ENCODE measurements around the gene EXOC3L4. TPM values are rescaled to one million over a fixed set of nuclear protein-coding genes. Genes with fewer than 3 reads are reported as not detected.

The EXOC3L4 gene
- total and polyA plus RNA-seq, 9 of the 15 experiments (the other 6 are each of a cell fraction or from before 2014, with no cell fraction given) = 0.10 to 6.7 (median 0.98) TPM; not detected in 1

GRCh38 chr14:103103461-103104388 lies 9.2 kb downstream of the EXOC3L4 start:
- in situ Hi-C loops (cut with MboI) (loop anchor here (10.0 kb wide), 1 partner anchor 191 kb away; no protein-coding TSS in a partner anchor), intact Hi-C loops (cut with micrococcal nuclease) (loop anchor here (2.0 kb wide), 2 partner anchors 37 to 189 kb away; no protein-coding TSS in a partner anchor)
- H3K9me1 ChIP-seq (ENCODE audit: control insufficient read depth, insufficient read depth, low read length) = no peaks in the 10 kb centered on the region
- H3K4me2 ChIP-seq (ENCODE audit: insufficient read depth, low read length) = no peak overlapping the region
- H3K9ac ChIP-seq (ENCODE audit: insufficient read depth in 1 of 2, low read depth in 2 of 2, low read length in 2 of 2) = no peak overlapping the region
- H3K36me3 ChIP-seq (ENCODE audit: control insufficient read depth, insufficient read depth, low read length) = peaks cover 6% of the 10 kb centered on the region; the same call in 1 of the 3 replicates
- H3K4me3 ChIP-seq = no peak overlapping the region
- peaks cover 11% of the 10 kb centered on the region; the same call in 2 of the 3 replicates for H3K79me2 ChIP-seq (ENCODE audit: control insufficient read depth, insufficient read depth, low read length)
- DNase-seq (ENCODE audit: extremely low read depth in 1 of 4, low spot score in 3 of 4) (no peak), ATAC-seq (no peak), FAIRE-seq (no peak)
- 83% methylated on average over 9 of the region's 68 CpGs for WGBS (ENCODE audit: insufficient coverage, low coverage, missing lambda C conversion rate)
- no peak overlapping the region for H3K27ac ChIP-seq (ENCODE audit: extremely low read depth, low read depth, low read length)
- H3K27me3 ChIP-seq (ENCODE audit: control insufficient read depth in 2 of 2, insufficient read depth in 2 of 2, low read length in 2 of 2) = no peaks in the 10 kb centered on the region
- H2AFZ ChIP-seq (ENCODE audit: low read depth, low read length) = no peak overlapping the region
- peaks cover 38 to 92% of the 10 kb centered on the region in 2 experiments for H3K4me1 ChIP-seq (replicated peaks in 1 of 2; ENCODE audit: control insufficient read depth in 2 of 2, insufficient read depth in 2 of 2, low read length in 2 of 2)
- CTCF ChIA-PET (ENCODE audit: low intra/inter-chr PET ratio) = interaction anchor here (1.8 to 2.9 kb wide), 3 partner anchors 38 to 189 kb away, joined by 6 to 10 read pairs (median 9); no protein-coding TSS in a partner anchor
- BruUV-seq (replicated peaks) = no TSS peak
- no peaks in the 10 kb centered on the region for H4K20me1 ChIP-seq (replicated peaks; ENCODE audit: control insufficient read depth, insufficient read depth, low read length)
- H3K9me3 ChIP-seq (replicated peaks; ENCODE audit: control insufficient read depth, insufficient read depth, low read depth, low read length) = no peaks in the 10 kb centered on the region
- POLR2A ChIA-PET = interaction anchor here (0.5 to 1.3 kb wide), 3 partner anchors 14 to 656 kb away, joined by 3 to 8 read pairs (median 3); partner anchors contain the start of gene EIF5
- no peak for TF ChIP-seq SAP30 (IDR thresholded peaks at IDR 0.05; ENCODE audit: borderline replicate concordance, insufficient read depth, low read depth, low read length, poor library complexity, severe bottlenecking)
- no peak for TF ChIP-seq PATZ1 (CRISPR knock-in tag; IDR thresholded peaks at IDR 0.05; ENCODE audit: borderline replicate concordance)
- TF ChIP-seq POLR2G (IDR thresholded peaks at IDR 0.05; ENCODE audit: low read depth, low read length) = peak; percentile 19; the same call in 1 of the 2 replicates
- TF ChIP-seq KLF6 (CRISPR knock-in tag; IDR thresholded peaks at IDR 0.05; ENCODE audit: borderline replicate concordance) = no peak
- no peak for TF ChIP-seq NONO (IDR thresholded peaks at IDR 0.05; ENCODE audit: low read depth in 2 of 2, low read length in 1 of 2)
- TF ChIP-seq FIP1L1 (IDR thresholded peaks at IDR 0.05; ENCODE audit: low read depth, low read length, poor library complexity, severe bottlenecking) = peak; percentile 27
- no peak for TF ChIP-seq PBX2 (CRISPR knock-in tag; IDR thresholded peaks at IDR 0.05; ENCODE audit: low read depth)
- no peak for TF ChIP-seq PBX2 (tag; conservative IDR thresholded peaks at IDR 0.05; ENCODE audit: low read depth)
- TF ChIP-seq SMAD3 (CRISPR knock-in tag; conservative IDR thresholded peaks at IDR 0.05) = no peak
- no peak for TF ChIP-seq TSHZ1 (CRISPR knock-in tag; IDR thresholded peaks at IDR 0.05)
